Activated T-cell treated with anti-CD3 and anti-CD28 coated beads, Interleukin-2, amount 50 U/mL, for 72 hours (primary cell): ENCODE measurements around the gene AXIN2. TPM values are rescaled to one million over a fixed set of nuclear protein-coding genes. Genes with fewer than 3 reads are reported as not detected.

Source experiments
- ATAC-seq, 2 donors: fragments of 150-1000 bp; cut with Tn5 transposase; replicated peaks in 1 of 2; 2 replicates each; pipeline ENCODE4 v1.10.0; 2021; ENCODE audit warnings: moderate library complexity in 2 of 2, mild to moderate bottlenecking in 1 of 2
- DNase-seq, 2 donors: peaks; one replicate each; pipeline ENCODE4 v3.0.0; 2021 to 2022; ENCODE audit warnings: mixed read lengths in 1 of 2
- H3K27ac Mint-ChIP-seq: one replicate; pipeline ENCODE4 v1.8.0; 2022; ENCODE audit warnings: mild to moderate bottlenecking, moderate library complexity, mixed read lengths
- H3K27me3 Mint-ChIP-seq: one replicate; pipeline ENCODE4 v1.8.0; 2022; ENCODE audit warnings: low read depth, mixed read lengths
- H3K36me3 Mint-ChIP-seq, 2 donors: one replicate each; pipeline ENCODE4 v1.8.0; 2022; ENCODE audit warnings: mixed read lengths in 2 of 2, mild to moderate bottlenecking in 1 of 2; ENCODE audit not compliant: insufficient read depth in 2 of 2
- H3K4me1 Mint-ChIP-seq: one replicate; pipeline ENCODE4 v1.8.0; 2022; ENCODE audit warnings: low read depth, mixed read lengths
- H3K4me3 Mint-ChIP-seq, 2 donors: one replicate each; pipeline ENCODE4 v1.8.0; 2022; ENCODE audit warnings: mild to moderate bottlenecking in 2 of 2, mixed read lengths in 2 of 2, moderate library complexity in 2 of 2
- H3K9me3 Mint-ChIP-seq, 2 donors: one replicate each; pipeline ENCODE4 v1.8.0; 2022; ENCODE audit warnings: mixed read lengths in 2 of 2
- total RNA-seq, 2 donors: library from RNA; stranded (reverse); gene quantifications; one replicate each; pipeline ENCODE4 v1.2.3, GENCODE V29; 2022

The AXIN2 gene
- total RNA-seq, 2 donors from 2014 or later = 5.9 to 6.9 TPM

DNA sequence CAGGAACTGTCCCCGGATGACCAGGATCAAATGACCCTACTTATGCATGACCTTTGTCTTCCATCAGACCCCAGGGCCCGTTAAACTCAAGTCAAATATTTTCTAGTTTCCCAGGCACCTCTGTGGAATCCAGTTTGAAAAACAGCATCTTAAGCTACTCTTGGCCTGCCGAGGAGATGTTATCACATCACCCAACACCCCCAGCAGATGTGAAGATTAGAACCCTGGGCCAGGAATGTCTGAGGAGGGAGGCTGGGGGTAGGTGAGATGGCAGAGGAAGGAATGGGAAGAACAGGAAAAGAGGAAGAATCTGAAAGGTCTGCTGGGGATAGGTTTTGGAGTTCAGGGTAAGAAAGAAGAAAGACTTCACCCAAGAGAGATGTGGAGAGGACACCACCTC lies 79.2 kb downstream of the AXIN2 start:
- no peaks in the 10 kb centered on the region for H3K9me3 Mint-ChIP-seq
- ATAC-seq = no peak
- DNase-seq = no peak

DNA sequence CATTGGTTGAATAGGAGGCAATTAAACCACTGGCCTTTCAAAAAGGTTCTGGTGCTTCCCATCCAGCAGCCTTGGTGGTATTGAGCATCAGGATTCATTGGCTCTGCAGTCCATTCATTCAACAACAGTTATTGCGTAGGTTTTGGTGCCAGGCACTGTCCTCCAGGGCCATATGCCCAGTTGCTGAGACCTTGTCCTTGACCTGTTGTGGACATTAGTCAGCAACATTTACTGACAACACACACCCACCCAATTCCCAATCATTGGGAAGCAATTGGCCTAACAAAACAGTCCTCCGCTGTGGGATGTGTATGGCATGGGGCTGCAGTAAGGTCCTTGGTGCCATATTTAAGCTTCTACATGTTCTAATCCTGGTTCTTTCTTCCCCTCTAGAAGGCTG lies 82.2 kb downstream of the AXIN2 start:
- Mint-ChIP-seq H3K4me3 (no peak overlapping the region), H3K36me3 (no peaks in the 10 kb centered on the region), H3K27ac (no peak overlapping the region), H3K9me3 (peaks cover 0 to 1% of the 10 kb centered on the region in 2 donors), H3K27me3 (peaks cover 6% of the 10 kb centered on the region), H3K4me1 (no peaks in the 10 kb centered on the region)
- ATAC-seq (no peak), DNase-seq (no peak)

More for the DNA sequence above, 79.2 kb downstream of the AXIN2 start:
- H3K27me3 Mint-ChIP-seq = no peaks in the 10 kb centered on the region
- H3K4me1 Mint-ChIP-seq = peaks cover 4% of the 10 kb centered on the region
- H3K4me3 Mint-ChIP-seq = no peak overlapping the region
- H3K27ac Mint-ChIP-seq = no peak overlapping the region
- no peaks in the 10 kb centered on the region for H3K36me3 Mint-ChIP-seq
